HG03066 (cell line): ENCODE results near the gene LCE3B.
"Not testable (repeated sequence)": the region's sequence is repeated elsewhere in the genome, so short reads cannot be mapped to it uniquely, and the experiment has no call there.

Experiments
- ATAC-seq: cut with Tn5 transposase; IDR thresholded peaks from one replicate; pipeline ENCODE4 v1.9.1; 2021; ENCODE audit warnings: low read depth; ENCODE audit not compliant: unreplicated experiment

Gene LCE3B

GRCh38 chr1:152613511-152613910 is at the start of gene LCE3B:
LCE3B (plus strand) TSS chr1:152613811; CDS start chr1:152613811, 0 bp downstream.
- no peak for ATAC-seq

GRCh38 chr1:152565115-152565514 is 48.5 kb upstream of the LCE3B start:
- ATAC-seq: no peak

- ATAC-seq: no peak
Observed at GRCh38 chr1:152565535-152566215, 47.9 kb upstream of the LCE3B start.

- ATAC-seq: no peak
Observed at GRCh38 chr1:152566681-152567080, 46.9 kb upstream of the LCE3B start, which contains the start of gene LCE3E. LCE3E (minus strand) TSS chr1:152566780; CDS start chr1:152566208, 572 bp downstream.

- ATAC-seq: no peak
Observed at GRCh38 chr1:152577168-152577567, 36.4 kb upstream of the LCE3B start.

- not testable (repeated sequence) for ATAC-seq
Observed at GRCh38 chr1:152579526-152579925, 34.1 kb upstream of the LCE3B start.

GRCh38 chr1:152580433-152580832 is 33.2 kb upstream of the LCE3B start, which contains the start of gene LCE3D:
LCE3D (minus strand) TSS chr1:152580516; CDS start chr1:152579936, 580 bp downstream.
- no peak for ATAC-seq

- ATAC-seq: no peak
Observed at GRCh38 chr1:152582647-152583046, 31.0 kb upstream of the LCE3B start.

GRCh38 chr1:152585586-152585985 is 28.0 kb upstream of the LCE3B start:
- no peak for ATAC-seq

GRCh38 chr1:152596986-152597385 is 16.6 kb upstream of the LCE3B start:
- ATAC-seq: no peak

GRCh38 chr1:152599934-152600333 is 13.7 kb upstream of the LCE3B start, which contains the start of gene LCE3C:
LCE3C (plus strand) TSS chr1:152600234; CDS start chr1:152600732, 498 bp downstream.
- no peak for ATAC-seq

- ATAC-seq: no peak
Observed at GRCh38 chr1:152621993-152622392, 8.4 kb downstream of the LCE3B start.

- no peak for ATAC-seq
Observed at GRCh38 chr1:152622803-152623202, 9.2 kb downstream of the LCE3B start, which contains the start of gene LCE3A. LCE3A (minus strand) TSS chr1:152623103; CDS start chr1:152623103, 0 bp downstream.

GRCh38 chr1:152623203-152623844 is 9.7 kb downstream of the LCE3B start:
- ATAC-seq: no peak

GRCh38 chr1:152626744-152627143 is 13.1 kb downstream of the LCE3B start:
- no peak for ATAC-seq

- ATAC-seq: no peak
Observed at GRCh38 chr1:152630596-152630995, 17.0 kb downstream of the LCE3B start.

GRCh38 chr1:152640351-152640750 is 26.7 kb downstream of the LCE3B start:
- no peak for ATAC-seq

GRCh38 chr1:152643945-152644344 is 30.3 kb downstream of the LCE3B start:
- ATAC-seq: no peak

GRCh38 chr1:152645146-152645545 is 31.5 kb downstream of the LCE3B start:
- ATAC-seq: no peak

GRCh38 chr1:152646656-152647055 is 33.0 kb downstream of the LCE3B start:
- ATAC-seq: no peak

GRCh38 chr1:152654110-152654509 is 40.5 kb downstream of the LCE3B start:
- no peak for ATAC-seq

- no peak for ATAC-seq
Observed at GRCh38 chr1:152656459-152656858, 42.8 kb downstream of the LCE3B start.
